Right ventricle myocardium superior (tissue), 1 donor: ENCODE data around the gene MYADML2. TPM values are rescaled to one million over a fixed set of nuclear protein-coding genes. Genes with fewer than 3 reads are reported as not detected.

Experiments used
- ATAC-seq: fragments of 200-7000 bp; cut with Tn5 transposase; one replicate; pipeline ENCODE4 v1.9.1; 2020; ENCODE audit warnings: mild to moderate bottlenecking; ENCODE audit not compliant: poor library complexity
- DNase-seq: peaks from one replicate; pipeline ENCODE4 v3.0.0-alpha.2; 2020
- intact Hi-C: fragments of 100-400 bp; cut with DNase I; formaldehyde crosslinking; loops from one replicate; pipeline ENCODE4 v1.11.2; 2022
- total RNA-seq: library from RNA; stranded (reverse); fragmentation: NEBNext Ultra II Directional; extraction: Animal tissue kit (Norgen Biotek cat#: 25700); gene quantifications from one replicate; pipeline ENCODE4 v1.2.1, GENCODE V29; 2021
- donor health status: DM: no; HTN: yes; CAD: no; lungs with severe emphysema.

MYADML2 gene
- total RNA-seq, 1 donor from 2014 or later, result 3.5 TPM

- no peak for ATAC-seq
- no peak for DNase-seq
- intact Hi-C loops, result no loop called here
These were observed 55.8 kb downstream of the MYADML2 start for GRCh38 chr17:81891303-81891552.

- no peak for ATAC-seq
- intact Hi-C loops, result no loop called here
- no peak for DNase-seq
These were observed 56.4 kb downstream of the MYADML2 start for GRCh38 chr17:81890447-81891302.

Other genes starting within 250 kb of the MYADML2 start
- gene MRPL12, start 243.9 kb downstream of the MYADML2 start, total RNA-seq, result 173 TPM
- 7.0 TPM for gene SLC25A10, start 234.9 kb downstream of the MYADML2 start, total RNA-seq
- not detected for gene GCGR, start 143.1 kb downstream of the MYADML2 start, total RNA-seq
- gene MCRIP1, start 113.9 kb downstream of the MYADML2 start, total RNA-seq, result 104 TPM
- gene PPP1R27, start 112.2 kb downstream of the MYADML2 start, total RNA-seq, result not detected
- 309 TPM for gene P4HB, start 86.7 kb downstream of the MYADML2 start, total RNA-seq
- 113 TPM for gene ARHGDIA, start 75.9 kb downstream of the MYADML2 start, total RNA-seq
- 29.9 TPM for gene ALYREF, start 55.6 kb downstream of the MYADML2 start, total RNA-seq
- 176 TPM for gene ANAPC11, start 55.5 kb downstream of the MYADML2 start, total RNA-seq
- gene NPB, start 45.0 kb downstream of the MYADML2 start, total RNA-seq, result 0.24 TPM
- 29.5 TPM for gene PCYT2, start 35.8 kb downstream of the MYADML2 start, total RNA-seq
- gene SIRT7, start 29.1 kb downstream of the MYADML2 start, total RNA-seq, result 6.1 TPM
- gene MAFG, start 19.5 kb downstream of the MYADML2 start, total RNA-seq, result 29.9 TPM
- 3.2 TPM for gene PYCR1, start 9.9 kb downstream of the MYADML2 start, total RNA-seq
- 0.56 TPM for gene NOTUM, start 14.0 kb upstream of the MYADML2 start, total RNA-seq
- gene ASPSCR1, start 30.4 kb upstream of the MYADML2 start, total RNA-seq, result 25.4 TPM
- gene CENPX, start 75.6 kb upstream of the MYADML2 start, total RNA-seq, result 27.8 TPM
- gene LRRC45, start 76.1 kb upstream of the MYADML2 start, total RNA-seq, result 4.7 TPM
- gene RAC3, start 84.4 kb upstream of the MYADML2 start, total RNA-seq, result 0.97 TPM
- 178 TPM for gene DCXR, start 90.5 kb upstream of the MYADML2 start, total RNA-seq
- gene RFNG, start 104.6 kb upstream of the MYADML2 start, total RNA-seq, result 20.5 TPM
- 86.5 TPM for gene GPS1, start 104.7 kb upstream of the MYADML2 start, total RNA-seq
- gene DUS1L, start 118.6 kb upstream of the MYADML2 start, total RNA-seq, result 57.9 TPM
- gene FASN, start 151.0 kb upstream of the MYADML2 start, total RNA-seq, result 23.0 TPM